Lower leg skin (tissue), 3 donors: ENCODE data around the gene TM4SF1.

ENCODE experiments used
- CTCF ChIP-seq, 3 donors: fragments of 450-650 bp; IDR thresholded peaks; one replicate each; pipeline ENCODE4 v1.5.1; 2016; ENCODE audit warnings: antibody characterized with exemption in 3 of 3, mild to moderate bottlenecking in 3 of 3, moderate library complexity in 2 of 3
- POLR2A ChIP-seq, 2 donors: fragments of 450-650 bp; IDR thresholded peaks; one replicate each; pipeline ENCODE4 v1.6.1; 2016 to 2017; ENCODE audit warnings: antibody characterized with exemption in 2 of 2, mild to moderate bottlenecking in 1 of 2, moderate library complexity in 1 of 2

GRCh38 chr3:149369991-149370866, 7.2 kb downstream of the TM4SF1 start:
- TF ChIP-seq POLR2A (IDR thresholded peaks at IDR 0.05) (no peak), CTCF (IDR thresholded peaks at IDR 0.05) (no peak)
